GM23338 (cell line): ENCODE results near the gene COL4A5. TPM values are rescaled to one million over a fixed set of nuclear protein-coding genes. Genes with fewer than 3 reads are reported as not detected.

Experiments
- CTCF ChIP-seq, 2 experiments: fragments of 200-600 bp in 1 of 2; sonication (generic) in 1 of 2; conservative IDR thresholded peaks; 2 replicates each; pipeline versions ENCODE4 v1.5.1 to v1.6.1; 2016 to 2017; ENCODE audit warnings: antibody characterized with exemption in 2 of 2, low read depth in 2 of 2, mild to moderate bottlenecking in 2 of 2, moderate library complexity in 1 of 2
- ETS1 ChIP-seq: IDR thresholded peaks from 2 replicates; pipeline ENCODE4 v1.6.1; 2016; ENCODE audit warnings: antibody characterized with exemption
- EZH2 ChIP-seq: fragments of 200-600 bp; sonication (generic); IDR thresholded peaks from one replicate; pipeline ENCODE4 v1.8.0; 2017; ENCODE audit warnings: antibody characterized with exemption, mild to moderate bottlenecking, low read depth; ENCODE audit not compliant: unreplicated experiment
- JUNB ChIP-seq: IDR thresholded peaks from one replicate; pipeline ENCODE4 v1.6.1; 2016; ENCODE audit warnings: antibody characterized with exemption; ENCODE audit not compliant: unreplicated experiment
- NANOG ChIP-seq: IDR thresholded peaks from 2 replicates; pipeline ENCODE4 v1.6.1; 2016; ENCODE audit warnings: antibody characterized with exemption, borderline replicate concordance
- POLR2AphosphoS5 ChIP-seq: IDR thresholded peaks from 2 replicates; pipeline ENCODE4 v1.6.1; 2016; ENCODE audit warnings: antibody characterized with exemption, low read depth
- STAT1 ChIP-seq: IDR thresholded peaks from one replicate; pipeline ENCODE4 v1.6.1; 2016; ENCODE audit warnings: antibody characterized with exemption; ENCODE audit not compliant: unreplicated experiment
- ZNF331 ChIP-seq: fragments of 250-450 bp; sonication (Bioruptor Pico); IDR thresholded peaks from 2 replicates; pipeline ENCODE4 v1.5.0; 2020; ENCODE audit warnings: low read depth, mild to moderate bottlenecking, moderate library complexity
- ZNF462 ChIP-seq: fragments of 250-450 bp; sonication (Bioruptor Pico); IDR thresholded peaks from 2 replicates; pipeline ENCODE4 v1.5.0; 2020; ENCODE audit warnings: mild to moderate bottlenecking, moderate library complexity
- polyA plus RNA-seq: library from polyadenylated mRNA; unstranded; fragments of >200 nt; fragmentation: Nextera tagmentation; extraction: Ambion mirVana; gene quantifications from 2 replicates; pipeline ENCODE4 v1.2.1, GENCODE V29; 2016
- total RNA-seq: library from RNA; depleted of rRNA; stranded (reverse); fragments of >200 nt; shearing (Covaris generic); gene quantifications from 2 replicates; pipeline ENCODE4 v1.2.3, GENCODE V29; 2014

COL4A5 gene
- total and polyA plus RNA-seq, 2 experiments from 2014 or later: 15.5 to 48.1 TPM

GRCh38 chrX:108494406-108495090 lies 54.9 kb downstream of the COL4A5 start (continued):
- no peak for TF ChIP-seq ZNF462
- TF ChIP-seq ETS1: no peak
- TF ChIP-seq STAT1: no peak
- TF ChIP-seq EZH2: no peak
- TF ChIP-seq JUNB: no peak
- TF ChIP-seq POLR2AphosphoS5: no peak
- no peak for TF ChIP-seq CTCF (conservative IDR thresholded peaks at IDR 0.05; ENCODE audit: low read depth in 2 of 2)
- no peak for TF ChIP-seq ZNF331
- TF ChIP-seq NANOG: no peak
